ENCODE data around the gene SEMA7A. TPM values are rescaled to one million over a fixed set of nuclear protein-coding genes. Genes with fewer than 3 reads are reported as not detected.
A peak's percentile ranks its signal among the peaks of the same experiment; 100 is the strongest.

SEMA7A gene
- total RNA-seq, 1 experiment from 2014 or later: 74.8 TPM

GRCh38 chr15:74381481-74381880 is 52.3 kb downstream of the SEMA7A start:
- BruUV-seq (replicated peaks): no TSS peak
- Mint-ChIP-seq H3K36me3 (ENCODE audit: insufficient read depth, unreplicated experiment) (peaks cover 25% of the 10 kb centered on the region), H3K27ac (ENCODE audit: unreplicated experiment) (peak overlapping the region; percentile 90), H3K4me3 (ENCODE audit: low read depth, unreplicated experiment) (no peak overlapping the region), H3K4me1 (ENCODE audit: low read depth, unreplicated experiment) (peaks cover 81% of the 10 kb centered on the region), H3K27me3 (ENCODE audit: unreplicated experiment) (no peaks in the 10 kb centered on the region), H3K9me3 (ENCODE audit: low read depth, unreplicated experiment) (no peaks in the 10 kb centered on the region)
- DNase-seq: no peak
- CTCF ChIA-PET: interaction anchor here (0.9 to 1.9 kb wide), 7 partner anchors 26 to 101 kb away, joined by 3 to 23 read pairs (median 4); no protein-coding TSS in a partner anchor
- intact Hi-C loops (cut with micrococcal nuclease; ENCODE audit: unreplicated experiment): no loop called here
- no peak for TF ChIP-seq CTCF (IDR thresholded peaks at IDR 0.05; ENCODE audit: unreplicated experiment)

GRCh38 chr15:74381190-74381453 is 52.6 kb downstream of the SEMA7A start:
- Mint-ChIP-seq H3K4me1 (ENCODE audit: low read depth, unreplicated experiment) (peaks cover 79% of the 10 kb centered on the region), H3K4me3 (ENCODE audit: low read depth, unreplicated experiment) (no peak overlapping the region), H3K27me3 (ENCODE audit: unreplicated experiment) (no peaks in the 10 kb centered on the region), H3K9me3 (ENCODE audit: low read depth, unreplicated experiment) (no peaks in the 10 kb centered on the region), H3K27ac (ENCODE audit: unreplicated experiment) (no peak overlapping the region), H3K36me3 (ENCODE audit: insufficient read depth, unreplicated experiment) (peaks cover 25% of the 10 kb centered on the region)
- BruUV-seq (replicated peaks): no TSS peak
- no peak for DNase-seq
- CTCF ChIA-PET: interaction anchor here (1.9 kb wide), 1 partner anchor 59 kb away, joined by 23 read pairs; no protein-coding TSS in a partner anchor
- no peak for TF ChIP-seq CTCF (IDR thresholded peaks at IDR 0.05; ENCODE audit: unreplicated experiment)
- intact Hi-C loops (cut with micrococcal nuclease; ENCODE audit: unreplicated experiment): no loop called here

- BruUV-seq (replicated peaks): no TSS peak
- DNase-seq: no peak
- TF ChIP-seq CTCF (IDR thresholded peaks at IDR 0.05; ENCODE audit: unreplicated experiment): no peak
- peak overlapping the region; percentile 43 for H3K27ac Mint-ChIP-seq (ENCODE audit: unreplicated experiment)
- H3K4me1 Mint-ChIP-seq (ENCODE audit: low read depth, unreplicated experiment): peaks cover 73% of the 10 kb centered on the region
- intact Hi-C loops (cut with micrococcal nuclease; ENCODE audit: unreplicated experiment): no loop called here
- CTCF ChIA-PET: no interaction called here
- no peaks in the 10 kb centered on the region for H3K9me3 Mint-ChIP-seq (ENCODE audit: low read depth, unreplicated experiment)
- H3K36me3 Mint-ChIP-seq (ENCODE audit: insufficient read depth, unreplicated experiment): peaks cover 25% of the 10 kb centered on the region
- no peaks in the 10 kb centered on the region for H3K27me3 Mint-ChIP-seq (ENCODE audit: unreplicated experiment)
- no peak overlapping the region for H3K4me3 Mint-ChIP-seq (ENCODE audit: low read depth, unreplicated experiment)
Measured at GRCh38 chr15:74380361-74381189, 53.2 kb downstream of the SEMA7A start.

- Mint-ChIP-seq H3K27me3 (ENCODE audit: unreplicated experiment) (no peaks in the 10 kb centered on the region), H3K27ac (ENCODE audit: unreplicated experiment) (peak overlapping the region; percentile 2), H3K36me3 (ENCODE audit: insufficient read depth, unreplicated experiment) (peaks cover 30% of the 10 kb centered on the region), H3K9me3 (ENCODE audit: low read depth, unreplicated experiment) (no peaks in the 10 kb centered on the region), H3K4me3 (ENCODE audit: low read depth, unreplicated experiment) (no peak overlapping the region), H3K4me1 (ENCODE audit: low read depth, unreplicated experiment) (peaks cover 56% of the 10 kb centered on the region)
- no peak for TF ChIP-seq CTCF (IDR thresholded peaks at IDR 0.05; ENCODE audit: unreplicated experiment)
- no TSS peak for BruUV-seq (replicated peaks)
- intact Hi-C loops (cut with micrococcal nuclease; ENCODE audit: unreplicated experiment): loop anchor here (10.0 kb wide), 1 partner anchor 166 kb away; the partner anchor contains the start of gene ARID3B
- DNase-seq: peak; percentile 75
- CTCF ChIA-PET: interaction anchor here (0.6 to 1.1 kb wide), 5 partner anchors 28 to 253 kb away, joined by 3 to 5 read pairs (median 3); partner anchors contain the start of gene UBL7
Measured at GRCh38 chr15:74378848-74379247, 54.9 kb downstream of the SEMA7A start.
